Lung (tissue), 12 donors: ENCODE data around the gene SMAD6. TPM values are rescaled to one million over a fixed set of nuclear protein-coding genes. Genes with fewer than 3 reads are reported as not detected.

Experiments
- ATAC-seq: fragments of 200-7000 bp; cut with Tn5 transposase; one replicate; pipeline ENCODE4 v1.9.1; 2020; ENCODE audit warnings: moderate number of reproducible peaks; ENCODE audit not compliant: insufficient read depth, low FRiP score
- DNase-seq, 3 donors: peaks; one replicate each; pipeline ENCODE4 v3.0.0-alpha.2; 2013 to 2017
- H3K27ac ChIP-seq, 2 donors: one replicate each; pipeline ENCODE4 v1.5.1; 2013; ENCODE audit warnings: mild to moderate bottlenecking in 2 of 2, moderate library complexity in 2 of 2, control low read depth in 1 of 2, inconsistent platforms in 1 of 2, low read depth in 1 of 2, low read length in 1 of 2
- H3K27me3 ChIP-seq, 3 donors: one replicate each; pipeline ENCODE4 v1.5.1; 2013; ENCODE audit warnings: low read length in 2 of 3; ENCODE audit not compliant: control insufficient read depth in 3 of 3, insufficient read depth in 3 of 3
- H3K36me3 ChIP-seq, 4 donors: one replicate each; pipeline ENCODE4 v1.5.1; 2013; ENCODE audit warnings: low read length in 4 of 4, mild to moderate bottlenecking in 1 of 4, moderate library complexity in 1 of 4; ENCODE audit not compliant: control insufficient read depth in 4 of 4, insufficient read depth in 4 of 4
- H3K4me1 ChIP-seq, 5 donors: one replicate each; pipeline ENCODE4 v1.5.1; 2013; ENCODE audit warnings: low read length in 5 of 5, mild to moderate bottlenecking in 2 of 5, moderate library complexity in 1 of 5; ENCODE audit not compliant: control insufficient read depth in 5 of 5, insufficient read depth in 5 of 5
- H3K4me3 ChIP-seq: one replicate; pipeline ENCODE4 v1.5.1; 2013; ENCODE audit warnings: mild to moderate bottlenecking, control low read depth, moderate library complexity
- H3K9ac ChIP-seq, 2 donors: one replicate each; pipeline ENCODE4 v1.5.1; 2013; ENCODE audit warnings: low read length in 2 of 2, control low read depth in 1 of 2; ENCODE audit not compliant: insufficient read depth in 1 of 2
- H3K9me3 ChIP-seq, 4 donors: one replicate each; pipeline ENCODE4 v1.5.1; 2013; ENCODE audit warnings: low read length in 3 of 4, mild to moderate bottlenecking in 1 of 4, moderate library complexity in 1 of 4; ENCODE audit not compliant: control insufficient read depth in 4 of 4, insufficient read depth in 3 of 4
- WGBS, 2 donors: extraction: QIAGEN DNeasy Blood & Tissue Kit; methylation state at CpG; one replicate each; pipeline ENCODE4 v1.1.7; 2013; 5-methylcytosine and 5-hydroxymethylcytosine counted together
- polyA plus RNA-seq, 2 donors: library from polyadenylated mRNA; stranded (reverse); fragments of 200-250 nt; gene quantifications; one replicate each; pipeline ENCODE4 v1.2.1, GENCODE V29; 2013
- total RNA-seq, 2 donors: library from RNA; depleted of rRNA in 1 of 2; stranded (reverse); fragments of >200 nt in 1 of 2; gene quantifications; one replicate each; pipeline ENCODE4 v1.2.1, GENCODE V29; 2014 to 2021
- TF ChIP-seq, protein P1 (sequence below): IDR thresholded peaks from 2 replicates; pipeline ENCODE4 v1.5.1; 2012; ENCODE audit warnings: mild to moderate bottlenecking; ENCODE audit errors: control extremely low read depth, extremely low read depth
- donor health status: control.
- donor health status: control.
- donor health status: Bipolar disorder and iron deficiency.
- donor health status: healthy.
- donor health status: DM: yes; HTN: yes; CAD: no.

Gene SMAD6
- total and polyA plus RNA-seq, 4 donors = 24.2 to 67.9 (median 59.1) TPM

DNA sequence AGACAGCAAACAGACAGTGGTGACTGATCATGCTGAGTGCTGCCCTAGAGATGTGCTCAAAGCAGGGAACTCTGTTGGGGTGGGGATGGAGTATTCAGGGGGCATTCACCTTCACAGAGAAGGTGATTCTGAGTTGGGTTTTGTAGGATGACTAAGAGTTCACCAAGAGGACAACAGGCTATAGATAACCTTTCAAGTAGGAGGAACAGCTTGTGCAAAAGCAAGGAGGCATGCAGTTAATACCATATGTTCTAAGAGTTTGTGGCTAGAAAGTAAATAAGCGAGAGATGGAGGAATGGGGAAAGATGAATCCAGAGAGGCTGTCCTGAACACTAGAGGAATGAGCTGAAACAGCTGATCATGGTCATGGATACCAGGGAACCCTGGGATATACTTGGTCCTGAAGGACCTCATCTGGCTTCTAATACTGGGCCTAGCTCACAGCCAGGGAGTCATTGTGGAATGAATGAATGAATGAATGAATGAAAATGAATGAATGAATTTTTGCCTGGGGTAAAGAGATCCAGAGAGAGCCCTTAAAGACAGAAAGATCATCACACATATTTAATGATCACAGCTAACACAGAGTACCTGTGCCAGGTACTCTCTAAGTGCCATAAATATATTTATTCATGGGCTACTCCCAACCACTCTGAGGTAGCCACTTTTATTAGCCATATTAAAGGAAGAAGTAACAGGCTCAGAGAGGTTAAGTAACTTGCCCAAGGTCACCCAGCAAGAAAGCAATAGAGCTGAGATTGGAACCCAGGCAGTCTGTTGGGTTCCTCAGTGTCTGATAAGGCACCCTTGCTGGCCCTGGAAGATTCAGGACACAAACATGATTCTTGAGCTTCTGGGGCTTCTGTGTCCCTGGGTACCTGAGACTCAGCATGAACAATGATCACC lies 22.0 kb downstream of the SMAD6 start:
- TF ChIP-seq, protein P1, sequence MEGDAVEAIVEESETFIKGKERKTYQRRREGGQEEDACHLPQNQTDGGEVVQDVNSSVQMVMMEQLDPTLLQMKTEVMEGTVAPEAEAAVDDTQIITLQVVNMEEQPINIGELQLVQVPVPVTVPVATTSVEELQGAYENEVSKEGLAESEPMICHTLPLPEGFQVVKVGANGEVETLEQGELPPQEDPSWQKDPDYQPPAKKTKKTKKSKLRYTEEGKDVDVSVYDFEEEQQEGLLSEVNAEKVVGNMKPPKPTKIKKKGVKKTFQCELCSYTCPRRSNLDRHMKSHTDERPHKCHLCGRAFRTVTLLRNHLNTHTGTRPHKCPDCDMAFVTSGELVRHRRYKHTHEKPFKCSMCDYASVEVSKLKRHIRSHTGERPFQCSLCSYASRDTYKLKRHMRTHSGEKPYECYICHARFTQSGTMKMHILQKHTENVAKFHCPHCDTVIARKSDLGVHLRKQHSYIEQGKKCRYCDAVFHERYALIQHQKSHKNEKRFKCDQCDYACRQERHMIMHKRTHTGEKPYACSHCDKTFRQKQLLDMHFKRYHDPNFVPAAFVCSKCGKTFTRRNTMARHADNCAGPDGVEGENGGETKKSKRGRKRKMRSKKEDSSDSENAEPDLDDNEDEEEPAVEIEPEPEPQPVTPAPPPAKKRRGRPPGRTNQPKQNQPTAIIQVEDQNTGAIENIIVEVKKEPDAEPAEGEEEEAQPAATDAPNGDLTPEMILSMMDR = no peak
- 90 to 100% methylated on average over 1 of the region's 1 CpG for WGBS, 2 donors
- Histone ChIP-seq H3K9ac (no peak overlapping the region), H3K27ac (peak overlapping the region in 1 of 2 donors; percentile 21), H3K36me3 (peaks cover 0 to 39% (median 13%) of the 10 kb centered on the region in 4 donors), H3K9me3 (peaks cover 0 to 2% (median 0%) of the 10 kb centered on the region in 4 donors), H3K4me3 (no peak overlapping the region), H3K27me3 (no peaks in the 10 kb centered on the region), H3K4me1 (peaks cover 0 to 24% (median 9%) of the 10 kb centered on the region in 5 donors)
- ATAC-seq = no peak
- DNase-seq = no peak

DNA sequence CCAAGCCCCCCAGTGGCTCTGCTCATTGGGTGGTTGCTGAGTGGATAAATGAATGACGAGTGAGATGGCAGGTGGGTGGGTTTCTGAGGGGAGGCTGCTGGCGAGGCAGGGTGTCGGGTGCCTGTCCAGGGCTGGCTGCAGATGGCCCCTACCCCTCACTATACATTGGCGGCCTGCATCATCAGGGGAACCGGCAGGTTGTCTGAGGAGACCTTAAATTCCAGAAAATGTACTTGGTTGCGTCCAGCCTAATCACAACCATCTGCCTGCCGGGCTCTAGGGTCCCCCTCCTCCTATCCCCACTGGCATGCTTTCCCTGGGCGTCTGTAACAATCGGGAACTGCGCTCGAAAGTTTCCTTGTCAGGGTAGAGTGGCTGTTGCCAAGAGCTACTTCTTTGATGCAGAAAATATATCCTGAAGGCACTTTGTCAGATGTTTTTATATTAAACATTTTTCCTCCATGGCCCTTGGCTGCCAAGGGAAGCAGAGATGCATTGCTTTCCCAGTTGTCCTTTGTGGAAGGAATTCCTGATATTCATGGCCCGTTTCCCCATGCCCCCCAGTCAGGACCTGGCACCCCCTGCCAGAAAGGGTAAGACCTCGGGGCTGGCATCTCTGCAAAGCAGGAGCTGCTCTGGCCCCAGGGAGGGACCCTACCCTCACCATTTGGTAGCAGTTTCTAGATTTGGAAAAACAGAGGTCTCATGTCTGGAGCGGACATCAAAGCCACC lies 22.9 kb downstream of the SMAD6 start:
- H3K4me3 ChIP-seq = no peak overlapping the region
- ATAC-seq (no peak), DNase-seq (no peak)
- peak overlapping the region in 1 of 2 donors; percentile 21 for H3K27ac ChIP-seq
- TF ChIP-seq, protein P1 = no peak
- H3K9ac ChIP-seq = no peak overlapping the region
- peaks cover 0 to 26% (median 12%) of the 10 kb centered on the region in 5 donors for H3K4me1 ChIP-seq
- WGBS, 2 donors = 63 to 74% methylated on average over 14 of the region's 14 CpGs
- H3K36me3 ChIP-seq = peaks cover 0 to 39% (median 11%) of the 10 kb centered on the region in 4 donors
- H3K9me3 ChIP-seq = peaks cover 0 to 2% (median 0%) of the 10 kb centered on the region in 4 donors
- H3K27me3 ChIP-seq = no peaks in the 10 kb centered on the region

DNA sequence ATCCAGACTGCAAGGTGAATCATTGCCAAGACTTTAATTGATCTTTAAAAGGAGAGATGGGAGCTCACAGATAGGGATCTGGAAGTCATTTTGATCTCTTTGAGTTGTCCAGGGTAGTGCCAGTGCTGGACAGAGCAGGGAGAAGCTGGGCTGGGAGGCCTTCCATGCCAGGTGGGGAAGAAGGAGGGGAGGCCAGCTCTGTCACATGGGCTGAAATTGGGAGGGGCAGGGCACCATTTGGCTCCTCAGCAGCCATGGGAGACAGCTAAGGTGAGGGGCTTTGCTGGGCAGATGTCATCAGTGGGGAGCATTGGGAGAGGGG lies 23.4 kb downstream of the SMAD6 start:
- peaks cover 0 to 30% (median 12%) of the 10 kb centered on the region in 5 donors for H3K4me1 ChIP-seq
- H3K36me3 ChIP-seq = peaks cover 0 to 35% (median 11%) of the 10 kb centered on the region in 4 donors
- DNase-seq = no peak
- TF ChIP-seq, protein P1 = no peak
- ATAC-seq = no peak
- H3K4me3 ChIP-seq = no peak overlapping the region
- H3K9me3 ChIP-seq = peaks cover 0 to 2% (median 0%) of the 10 kb centered on the region in 4 donors
- peak overlapping the region in 1 of 2 donors; percentile 16 for H3K27ac ChIP-seq
- H3K9ac ChIP-seq = no peak overlapping the region
- no peaks in the 10 kb centered on the region for H3K27me3 ChIP-seq
